ACHN (cell line): ENCODE data around the gene CDYL2.
"Not testable (repeated sequence)": the region's sequence is repeated elsewhere in the genome, so short reads cannot be mapped to it uniquely, and the experiment has no call there.

Experiments
- DNase-seq: peaks from one replicate; pipeline ENCODE4 v3.0.0-alpha.2; 2015
- in situ Hi-C: cut with HindIII; loops from 2 replicates; pipeline ENCODE4 v1.10.0; 2017; ENCODE audit warnings: low sequenced_read_pairs, low pct_ligation_motif_present, low pct_unique_long_range_greater_than_20kb

CDYL2 gene

GRCh38 chr16:80816356-80816755 is 12.0 kb upstream of the CDYL2 start:
- in situ Hi-C loops, result no loop called here
- no peak for DNase-seq

GRCh38 chr16:80815278-80815677 is 10.9 kb upstream of the CDYL2 start:
- DNase-seq, in situ Hi-C loops: not testable (repeated sequence)

GRCh38 chr16:80812593-80812992 is 8.2 kb upstream of the CDYL2 start:
- no peak for DNase-seq
- in situ Hi-C loops, result no loop called here

GRCh38 chr16:80809366-80809765 is 5.0 kb upstream of the CDYL2 start:
- no peak for DNase-seq
- in situ Hi-C loops, result no loop called here

- no peak for DNase-seq
- in situ Hi-C loops, result no loop called here
These were observed 3.5 kb upstream of the CDYL2 start for GRCh38 chr16:80807906-80808305.

GRCh38 chr16:80806927-80807340 is 2.5 kb upstream of the CDYL2 start:
- peak; percentile 58 for DNase-seq
- in situ Hi-C loops, result no loop called here

GRCh38 chr16:80806289-80806688 is 1.9 kb upstream of the CDYL2 start:
- in situ Hi-C loops, result no loop called here
- DNase-seq, result no peak

- in situ Hi-C loops, result no loop called here
- DNase-seq, result peak; percentile 59
These were observed 307 bp downstream of the CDYL2 start for GRCh38 chr16:80804056-80804525.

GRCh38 chr16:80803339-80804055 is 901 bp downstream of the CDYL2 start:
- DNase-seq, result peak; percentile 62
- in situ Hi-C loops, result no loop called here

- no peak for DNase-seq
- in situ Hi-C loops, result no loop called here
These were observed 1.5 kb downstream of the CDYL2 start for GRCh38 chr16:80802902-80803301.

- no peak for DNase-seq
- in situ Hi-C loops, result no loop called here
These were observed 2.3 kb downstream of the CDYL2 start for GRCh38 chr16:80802138-80802537.

- in situ Hi-C loops, result no loop called here
- DNase-seq, result no peak
These were observed 10.3 kb downstream of the CDYL2 start for GRCh38 chr16:80794071-80794470.

GRCh38 chr16:80792031-80792430 is 12.4 kb downstream of the CDYL2 start:
- DNase-seq, result no peak
- in situ Hi-C loops, result no loop called here

GRCh38 chr16:80791411-80791810 is 13.0 kb downstream of the CDYL2 start:
- DNase-seq, result no peak
- in situ Hi-C loops, result no loop called here

- in situ Hi-C loops, result no loop called here
- DNase-seq, result no peak
These were observed 13.6 kb downstream of the CDYL2 start for GRCh38 chr16:80790751-80791150.

- in situ Hi-C loops, result no loop called here
- no peak for DNase-seq
These were observed 16.4 kb downstream of the CDYL2 start for GRCh38 chr16:80788027-80788426.

GRCh38 chr16:80786561-80786960 is 17.8 kb downstream of the CDYL2 start:
- in situ Hi-C loops, DNase-seq: not testable (repeated sequence)

GRCh38 chr16:80784951-80785350 is 19.4 kb downstream of the CDYL2 start:
- in situ Hi-C loops, result no loop called here
- DNase-seq, result no peak

- peak; percentile 65 for DNase-seq
- in situ Hi-C loops, result no loop called here
These were observed 25.7 kb downstream of the CDYL2 start for GRCh38 chr16:80778703-80779102.

GRCh38 chr16:80776856-80777255 is 27.5 kb downstream of the CDYL2 start:
- in situ Hi-C loops, result no loop called here
- no peak for DNase-seq
